Astrocyte of the spinal cord (primary cell): Measurements from ENCODE around the gene SPPL2C.

Source experiments
- DNase-seq: peaks from one replicate; pipeline ENCODE4 v3.0.0; 2011; ENCODE audit warnings: low read depth, low spot score
- H3K4me3 ChIP-seq: 2 replicates; pipeline ENCODE4 v1.5.1; 2011; ENCODE audit warnings: low read depth, mild to moderate bottlenecking, low read length, moderate library complexity
- CTCF ChIP-seq: IDR thresholded peaks from 2 replicates; pipeline ENCODE4 v1.5.1; 2012; ENCODE audit warnings: low read depth, mild to moderate bottlenecking, low read length, inconsistent platforms
- in situ Hi-C: cut with HindIII; loops from 2 replicates; pipeline ENCODE4 v1.10.0; 2017; ENCODE audit warnings: low sequenced_read_pairs

The SPPL2C gene

GRCh38 chr17:45836047-45837044, 8.3 kb upstream of the SPPL2C start:
- no peak for TF ChIP-seq CTCF
- no peak for DNase-seq
- in situ Hi-C loops, result no loop called here
- H3K4me3 ChIP-seq, result no peak overlapping the region

GRCh38 chr17:45837187-45837586, 7.5 kb upstream of the SPPL2C start:
- DNase-seq, result no peak
- H3K4me3 ChIP-seq, result no peak overlapping the region
- in situ Hi-C loops, result no loop called here
- TF ChIP-seq CTCF, result no peak

GRCh38 chr17:45837603-45838002, 7.1 kb upstream of the SPPL2C start:
- no peak for TF ChIP-seq CTCF
- DNase-seq, result no peak
- H3K4me3 ChIP-seq, result no peak overlapping the region
- in situ Hi-C loops, result no loop called here

- no peak for TF ChIP-seq CTCF
- no peak for DNase-seq
- in situ Hi-C loops, result no loop called here
- H3K4me3 ChIP-seq, result no peak overlapping the region
Measured at GRCh38 chr17:45838751-45839295, 5.9 kb upstream of the SPPL2C start.

- in situ Hi-C loops, result no loop called here
- TF ChIP-seq CTCF, result no peak
- no peak for DNase-seq
- H3K4me3 ChIP-seq, result no peak overlapping the region
Measured at GRCh38 chr17:45839442-45839841, 5.2 kb upstream of the SPPL2C start.

GRCh38 chr17:45841186-45841585, 3.5 kb upstream of the SPPL2C start:
- H3K4me3 ChIP-seq, result no peak overlapping the region
- no peak for TF ChIP-seq CTCF
- DNase-seq, result no peak
- in situ Hi-C loops, result no loop called here
